OCI-LY3 (cell line): ENCODE data around the gene TMEM53.

Experiments
- EZH2phosphoT487 ChIP-seq: fragments of 200-600 bp; shearing (Covaris generic); IDR thresholded peaks from 2 replicates; pipeline ENCODE4 v1.6.1; 2018; ENCODE audit warnings: antibody characterized with exemption, mixed run types, low read depth
- TF ChIP-seq, protein P1 (sequence below): fragments of 200-600, 300-600 bp; sonication (generic); IDR thresholded peaks from 2 replicates; pipeline ENCODE4 v1.5.1; 2014; ENCODE audit warnings: antibody characterized with exemption, low read length, low read depth

- TF ChIP-seq, protein P1, sequence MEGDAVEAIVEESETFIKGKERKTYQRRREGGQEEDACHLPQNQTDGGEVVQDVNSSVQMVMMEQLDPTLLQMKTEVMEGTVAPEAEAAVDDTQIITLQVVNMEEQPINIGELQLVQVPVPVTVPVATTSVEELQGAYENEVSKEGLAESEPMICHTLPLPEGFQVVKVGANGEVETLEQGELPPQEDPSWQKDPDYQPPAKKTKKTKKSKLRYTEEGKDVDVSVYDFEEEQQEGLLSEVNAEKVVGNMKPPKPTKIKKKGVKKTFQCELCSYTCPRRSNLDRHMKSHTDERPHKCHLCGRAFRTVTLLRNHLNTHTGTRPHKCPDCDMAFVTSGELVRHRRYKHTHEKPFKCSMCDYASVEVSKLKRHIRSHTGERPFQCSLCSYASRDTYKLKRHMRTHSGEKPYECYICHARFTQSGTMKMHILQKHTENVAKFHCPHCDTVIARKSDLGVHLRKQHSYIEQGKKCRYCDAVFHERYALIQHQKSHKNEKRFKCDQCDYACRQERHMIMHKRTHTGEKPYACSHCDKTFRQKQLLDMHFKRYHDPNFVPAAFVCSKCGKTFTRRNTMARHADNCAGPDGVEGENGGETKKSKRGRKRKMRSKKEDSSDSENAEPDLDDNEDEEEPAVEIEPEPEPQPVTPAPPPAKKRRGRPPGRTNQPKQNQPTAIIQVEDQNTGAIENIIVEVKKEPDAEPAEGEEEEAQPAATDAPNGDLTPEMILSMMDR, result no peak
- no peak for TF ChIP-seq EZH2phosphoT487
Observed at GRCh38 chr1:44673675-44674112, 587 bp downstream of the TMEM53 start.
